ENCODE measurements around the gene COBL.

The COBL gene

DNA sequence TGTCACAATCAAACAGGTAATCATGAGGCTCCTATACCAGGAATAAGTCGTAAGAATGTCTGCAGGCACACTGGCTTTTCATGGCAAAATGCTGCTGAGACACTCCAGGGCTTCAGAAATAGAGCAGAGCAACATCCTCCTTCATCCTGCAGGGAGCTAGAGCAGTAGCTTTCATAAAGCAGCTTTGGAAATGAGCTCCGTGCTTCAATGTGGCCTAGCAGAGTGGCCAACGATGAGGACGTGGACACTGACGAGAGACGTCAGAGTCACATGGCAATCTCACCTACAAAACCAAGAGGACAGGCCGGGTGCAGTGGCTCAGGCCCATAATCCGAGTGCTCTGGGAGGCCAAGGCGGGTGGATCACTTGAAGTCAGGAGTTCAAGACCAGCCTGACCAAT lies 9.8 kb downstream of the COBL start:
- DNase-seq (ENCODE audit: low read depth): no peak

DNA sequence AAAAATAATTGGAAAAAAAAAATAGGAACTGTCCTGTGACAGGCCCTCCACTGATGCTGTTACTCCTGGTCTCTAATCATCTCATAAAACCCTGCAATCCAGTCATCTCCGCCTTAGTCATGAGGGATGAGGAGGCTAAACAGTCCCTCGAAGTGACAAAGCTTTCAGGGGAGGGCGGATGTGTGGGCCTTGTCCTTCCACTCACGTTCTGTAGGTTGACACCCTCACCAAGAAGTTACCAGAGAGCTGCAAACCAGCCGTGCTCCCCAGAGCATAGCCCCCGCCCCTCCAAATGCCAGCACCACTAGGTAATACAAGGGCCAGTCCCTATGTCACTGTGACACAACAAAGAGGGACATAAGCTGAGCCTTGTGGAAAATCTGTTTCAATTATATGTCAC lies 11.9 kb downstream of the COBL start:
- no peak for DNase-seq (ENCODE audit: low read depth)

- no peak for DNase-seq (ENCODE audit: low read depth)
Measured at GRCh38 chr7:51303142-51303525, 13.5 kb downstream of the COBL start.

- DNase-seq (ENCODE audit: low read depth): no peak
Measured at GRCh38 chr7:51301806-51302205, 14.8 kb downstream of the COBL start.

DNA sequence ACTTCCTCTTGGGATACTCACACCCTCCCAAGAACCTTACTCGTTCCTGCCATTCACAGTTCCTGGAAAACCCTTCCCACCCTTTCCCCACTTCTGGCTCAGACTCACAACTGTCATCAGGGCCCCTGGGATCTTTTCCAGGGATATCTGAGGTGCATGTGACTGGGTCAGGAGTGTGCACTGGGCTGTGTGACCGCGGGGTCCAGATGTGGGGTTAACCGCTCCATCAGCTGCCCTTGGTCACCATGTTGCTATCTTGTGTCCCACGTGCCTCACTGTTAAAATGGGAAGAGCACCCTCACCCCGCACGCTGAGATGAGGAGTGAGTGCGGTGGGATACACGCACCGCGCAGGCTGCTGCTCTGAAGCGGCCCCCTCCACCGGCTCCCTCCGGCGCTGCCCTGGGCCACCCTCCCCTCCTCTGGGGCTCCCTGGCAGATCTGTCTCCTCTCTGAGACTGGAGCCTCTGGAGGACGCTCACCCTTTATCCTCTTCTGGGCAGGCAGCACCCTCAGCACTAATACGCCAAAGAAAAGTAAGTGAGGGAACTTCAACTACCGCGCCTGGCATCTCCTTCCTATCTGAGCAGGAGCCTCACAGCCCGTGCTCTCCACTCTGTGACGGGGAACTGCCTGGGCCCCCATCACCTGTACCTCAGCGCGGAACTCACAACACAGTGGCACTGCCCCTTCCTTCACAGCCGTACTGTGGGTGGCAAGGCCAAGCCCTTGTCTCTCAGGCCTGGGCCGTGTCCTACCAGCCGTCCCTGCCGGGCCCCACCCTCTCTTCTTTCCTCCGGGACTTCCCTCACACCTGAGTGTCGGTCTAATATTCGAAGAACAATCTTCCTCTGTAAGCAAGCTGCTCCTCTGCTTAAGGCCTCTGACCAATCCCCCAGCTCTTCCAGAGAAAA lies 15.6 kb downstream of the COBL start:
- no peak for DNase-seq (ENCODE audit: low read depth)

- DNase-seq (ENCODE audit: low read depth): no peak
Measured at GRCh38 chr7:51299391-51300133, 17.0 kb downstream of the COBL start.

GRCh38 chr7:51298912-51299311 lies 17.7 kb downstream of the COBL start:
- DNase-seq (ENCODE audit: low read depth): no peak

GRCh38 chr7:51297986-51298385 lies 18.6 kb downstream of the COBL start:
- no peak for DNase-seq (ENCODE audit: low read depth)

- no peak for DNase-seq (ENCODE audit: low read depth)
Measured at GRCh38 chr7:51295440-51296245, 21.0 kb downstream of the COBL start.

GRCh38 chr7:51292596-51292995 lies 24.0 kb downstream of the COBL start:
- no peak for DNase-seq (ENCODE audit: low read depth)

DNA sequence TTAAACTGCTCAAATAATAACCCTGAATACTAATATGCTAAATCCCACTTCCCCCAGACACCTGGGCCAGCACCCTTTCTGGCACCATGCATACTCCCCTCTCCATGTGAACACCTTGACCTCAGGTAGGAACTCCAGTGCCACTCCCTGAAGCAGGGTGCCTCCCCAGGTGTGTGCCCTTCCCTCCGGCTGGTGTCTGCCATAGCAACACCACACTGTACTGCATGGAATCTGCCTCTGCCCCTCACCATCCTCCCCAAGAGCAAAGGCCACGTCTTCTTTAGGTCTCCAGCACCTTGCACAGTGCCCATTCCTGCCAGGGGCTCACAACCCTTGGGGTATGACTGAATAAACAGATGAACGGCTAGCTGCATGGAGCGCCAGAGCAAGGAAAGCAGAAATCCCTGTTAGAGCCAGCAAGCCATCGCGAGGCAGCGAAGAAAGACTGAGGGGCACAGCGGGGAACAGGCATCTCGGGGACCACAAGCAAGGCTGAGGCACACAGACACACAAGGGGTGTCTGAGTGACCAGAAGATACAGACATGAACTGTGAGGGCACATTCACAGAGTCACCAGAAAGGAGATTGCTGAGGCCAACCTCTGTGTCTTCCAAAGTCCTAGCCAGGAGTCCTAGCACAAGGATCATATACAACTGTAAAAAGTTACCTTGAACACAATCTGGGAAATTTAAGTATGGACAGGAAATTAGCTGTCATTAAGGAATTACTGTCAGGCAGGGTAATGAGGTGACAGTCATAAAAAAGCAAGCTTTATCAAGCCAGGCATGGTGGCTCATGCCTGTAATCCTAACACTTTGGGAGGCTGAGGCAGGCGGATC lies 25.7 kb downstream of the COBL start:
- DNase-seq (ENCODE audit: low read depth): no peak

GRCh38 chr7:51290304-51290637 lies 26.3 kb downstream of the COBL start:
- no peak for DNase-seq (ENCODE audit: low read depth)

DNA sequence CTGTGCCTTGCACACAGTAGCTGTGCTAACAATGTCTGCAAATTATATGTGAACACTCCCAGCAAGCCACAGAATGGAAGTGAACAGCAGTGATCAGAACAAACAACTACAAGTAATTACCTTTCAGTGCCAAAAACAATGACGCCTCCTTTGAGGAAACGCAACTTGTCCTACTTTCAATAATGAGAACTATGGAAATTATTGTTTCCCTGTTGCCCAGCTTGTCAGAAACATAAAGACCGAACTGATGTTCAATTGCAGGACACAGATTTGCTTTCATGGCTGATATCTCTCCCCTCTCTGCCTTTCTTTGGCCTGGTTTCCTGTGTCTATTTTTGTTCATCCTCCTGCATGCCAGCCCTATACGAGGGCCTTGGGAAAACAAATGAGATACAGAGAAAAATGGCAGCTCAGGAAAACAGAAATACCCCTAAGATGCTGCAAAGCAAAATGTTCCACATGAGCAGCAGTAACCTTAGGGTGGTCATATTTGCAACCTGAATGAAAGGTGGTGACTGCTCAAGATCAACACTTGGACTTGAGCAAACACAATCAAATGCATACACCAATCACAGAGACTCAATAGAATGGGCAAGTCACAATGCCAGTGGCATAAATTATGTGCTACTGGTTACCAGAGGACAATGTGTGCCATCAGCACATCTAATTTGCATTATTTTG lies 26.8 kb downstream of the COBL start:
- DNase-seq (ENCODE audit: low read depth): no peak

DNA sequence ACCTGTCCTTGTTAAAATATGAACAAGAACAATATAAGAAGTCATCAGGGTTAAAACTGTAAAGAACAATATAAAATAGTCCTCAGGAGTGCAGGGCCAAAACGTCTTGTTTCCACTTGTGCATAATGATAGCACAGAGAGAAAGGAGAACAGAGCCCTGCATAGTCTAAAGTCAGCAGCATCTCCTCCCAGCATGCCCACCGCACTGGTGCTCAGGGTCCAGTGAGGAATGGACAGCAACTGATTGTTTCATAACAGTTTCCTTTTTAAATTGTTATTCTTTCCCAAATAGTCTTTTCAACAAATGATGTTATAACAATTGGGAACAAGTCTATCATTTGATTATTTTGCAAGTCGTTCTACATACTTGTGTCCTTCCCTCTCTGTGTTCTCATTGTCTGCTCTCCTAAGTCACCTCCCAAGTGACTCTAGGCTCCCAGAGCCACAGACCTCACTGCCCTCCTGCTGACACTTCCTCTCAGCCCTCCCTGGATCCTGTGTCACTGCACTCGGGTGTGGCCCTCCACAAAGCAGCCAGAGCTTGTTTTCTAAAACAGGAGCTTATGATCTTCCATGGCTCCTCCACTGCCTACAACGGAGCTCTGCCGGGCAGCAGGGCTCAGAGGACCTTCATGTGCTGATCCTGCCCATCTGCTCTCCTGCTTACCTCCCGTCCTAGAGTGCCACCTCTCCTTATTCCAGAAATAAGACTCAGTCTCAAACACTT lies 27.6 kb downstream of the COBL start:
- DNase-seq (ENCODE audit: low read depth): no peak

DNA sequence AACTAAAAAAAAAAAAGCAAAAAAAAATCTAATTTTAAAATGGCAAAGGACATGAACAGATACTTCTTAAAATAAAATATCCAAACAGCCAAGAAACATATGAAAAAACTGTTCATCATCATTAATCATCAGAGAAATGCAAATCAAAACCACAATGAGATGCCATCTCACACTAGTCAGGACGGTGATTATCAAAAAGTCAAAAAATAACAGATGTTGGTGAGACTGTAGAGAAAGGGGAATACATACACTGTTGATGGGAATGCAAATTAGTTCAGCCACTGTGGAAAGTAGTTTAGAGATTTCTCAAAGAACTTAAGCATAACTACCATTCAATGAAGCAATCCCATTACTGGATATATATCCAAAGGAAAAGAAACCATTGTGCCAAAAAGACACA lies 30.2 kb downstream of the COBL start:
- no peak for DNase-seq (ENCODE audit: low read depth)

GRCh38 chr7:51280156-51280555 lies 36.5 kb downstream of the COBL start:
- DNase-seq (ENCODE audit: low read depth): no peak

DNA sequence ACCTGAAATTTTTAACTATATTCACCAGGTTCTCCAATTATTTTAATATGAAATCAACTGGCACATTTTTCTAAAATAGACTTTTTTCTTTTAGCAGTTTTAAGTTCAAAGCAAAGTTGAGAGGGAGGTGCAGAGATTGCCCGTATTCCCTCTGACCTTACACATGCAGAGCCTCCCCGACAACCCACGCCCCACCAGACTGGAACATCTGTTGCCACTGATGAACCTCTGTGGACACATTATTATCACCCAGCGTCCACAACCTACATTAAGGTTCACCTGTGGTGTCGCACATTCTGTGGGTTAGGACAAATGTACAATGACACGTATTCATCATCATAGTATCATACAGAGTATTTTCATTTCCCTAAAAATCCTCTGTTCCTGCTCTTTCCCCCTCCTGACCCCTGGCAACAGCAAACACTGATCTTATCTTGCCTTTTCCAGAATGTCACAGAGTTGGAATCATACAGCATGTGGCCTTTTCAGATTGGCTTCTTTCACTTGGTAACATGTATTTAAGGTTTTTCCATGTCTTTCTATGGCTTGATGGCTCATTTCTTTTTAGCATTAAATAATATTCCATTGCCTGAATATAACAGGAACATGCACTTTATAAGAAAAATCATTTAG lies 37.1 kb downstream of the COBL start:
- DNase-seq (ENCODE audit: low read depth): no peak

DNA sequence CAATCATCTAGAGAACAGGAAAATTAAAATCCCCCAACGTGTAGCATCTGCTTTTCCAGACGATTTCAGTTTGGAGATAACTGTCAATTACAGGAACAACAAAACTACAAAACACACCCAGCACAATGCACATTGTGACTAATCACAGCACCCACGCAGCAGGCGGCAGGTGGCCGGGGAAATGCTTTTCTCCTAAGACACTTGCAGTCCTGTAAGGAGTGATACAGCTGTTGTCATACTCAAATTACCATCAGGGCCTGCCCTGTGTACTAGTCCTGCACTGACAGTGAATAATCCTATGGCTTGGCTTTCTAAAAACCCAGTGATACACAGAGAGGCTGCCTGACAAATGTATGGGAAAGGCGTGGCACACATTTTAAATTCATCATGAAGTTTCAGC lies 37.8 kb downstream of the COBL start:
- DNase-seq (ENCODE audit: low read depth): no peak

- DNase-seq (ENCODE audit: low read depth): no peak
Measured at GRCh38 chr7:51276967-51277366, 39.6 kb downstream of the COBL start.

DNA sequence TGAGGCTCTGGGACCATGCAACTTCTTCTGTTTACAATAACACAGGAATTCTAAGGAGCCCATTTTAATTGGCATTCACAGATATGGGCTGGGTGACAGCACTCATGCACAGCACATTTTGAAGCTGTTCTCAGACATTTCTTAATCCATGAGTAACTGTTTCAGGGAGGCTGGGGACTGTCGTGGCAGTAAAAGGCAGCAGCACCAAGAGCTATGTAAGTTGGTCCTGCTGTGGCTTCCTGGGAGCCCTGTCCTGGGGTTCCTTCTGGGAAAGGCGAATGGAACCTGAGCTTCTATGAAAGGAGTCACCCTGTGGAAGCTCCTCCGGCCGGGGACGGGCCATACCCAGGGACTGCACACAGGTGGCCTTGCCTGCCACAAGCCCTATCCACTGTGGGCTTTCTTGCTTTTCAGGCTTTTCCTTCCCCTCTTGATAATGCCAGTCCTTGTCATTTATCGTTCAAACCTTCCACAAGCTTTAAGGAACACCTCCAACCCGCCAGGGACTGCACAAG lies 40.5 kb downstream of the COBL start:
- no peak for DNase-seq (ENCODE audit: low read depth)

Measured in HS-27A (cell line).